GM18520 (cell line): ENCODE data around the gene WDR5.

ENCODE experiments used
- ATAC-seq: cut with Tn5 transposase; IDR thresholded peaks from one replicate; pipeline ENCODE4 v1.9.1; 2021; ENCODE audit not compliant: unreplicated experiment

Gene WDR5

DNA sequence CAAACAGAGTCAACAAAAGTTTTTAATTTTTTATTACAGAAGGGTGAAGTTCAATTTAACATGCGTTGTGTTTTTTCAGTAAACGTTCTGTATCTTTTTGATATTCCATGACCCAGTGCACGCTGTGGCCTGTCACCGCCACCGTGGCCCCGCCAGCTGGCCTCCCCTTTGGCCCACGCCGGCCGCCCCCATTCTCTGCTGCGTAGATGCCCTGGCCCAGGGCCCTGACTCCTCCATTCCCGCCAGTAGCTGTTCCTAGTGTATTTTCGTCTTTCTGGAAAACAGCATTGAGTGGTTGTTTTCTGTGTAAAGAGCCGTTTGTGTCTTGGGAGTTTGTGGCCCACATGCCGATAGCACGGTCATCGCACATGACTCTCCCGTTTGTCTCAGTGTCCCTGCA, 22.4 kb downstream of the WDR5 start:
- no peak for ATAC-seq

DNA sequence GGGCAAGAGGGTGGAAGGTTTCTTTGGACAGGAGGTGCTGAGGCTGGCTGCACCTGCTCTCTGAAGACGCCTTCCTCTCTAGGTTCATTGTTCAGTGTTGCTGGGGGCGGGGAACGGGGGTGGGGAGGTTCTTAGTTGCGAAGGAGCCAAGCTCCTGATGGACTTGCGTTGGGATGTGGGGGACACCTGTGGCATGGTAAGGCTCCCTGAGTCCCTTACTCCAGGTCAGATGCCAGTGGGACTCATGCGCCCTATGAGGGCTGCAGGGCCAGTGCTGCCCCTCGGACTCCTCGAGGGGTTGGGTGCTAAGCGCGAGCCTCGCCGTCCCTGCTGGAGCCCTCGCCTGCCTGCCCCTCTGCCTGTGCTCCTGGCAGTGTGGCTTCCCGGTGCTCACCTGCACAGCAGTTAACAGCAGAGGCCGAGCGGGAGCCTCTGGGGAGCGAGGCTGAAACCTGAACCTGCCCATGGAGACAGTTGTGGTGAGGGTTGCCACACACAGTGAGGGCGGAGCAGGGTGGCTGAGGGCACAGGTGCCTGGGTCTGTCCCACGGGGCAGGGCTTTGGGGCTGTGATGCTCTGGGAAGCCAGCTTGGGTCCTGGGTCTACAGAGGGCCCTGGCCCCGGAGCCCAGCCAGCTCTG, 23.0 kb downstream of the WDR5 start:
- no peak for ATAC-seq

DNA sequence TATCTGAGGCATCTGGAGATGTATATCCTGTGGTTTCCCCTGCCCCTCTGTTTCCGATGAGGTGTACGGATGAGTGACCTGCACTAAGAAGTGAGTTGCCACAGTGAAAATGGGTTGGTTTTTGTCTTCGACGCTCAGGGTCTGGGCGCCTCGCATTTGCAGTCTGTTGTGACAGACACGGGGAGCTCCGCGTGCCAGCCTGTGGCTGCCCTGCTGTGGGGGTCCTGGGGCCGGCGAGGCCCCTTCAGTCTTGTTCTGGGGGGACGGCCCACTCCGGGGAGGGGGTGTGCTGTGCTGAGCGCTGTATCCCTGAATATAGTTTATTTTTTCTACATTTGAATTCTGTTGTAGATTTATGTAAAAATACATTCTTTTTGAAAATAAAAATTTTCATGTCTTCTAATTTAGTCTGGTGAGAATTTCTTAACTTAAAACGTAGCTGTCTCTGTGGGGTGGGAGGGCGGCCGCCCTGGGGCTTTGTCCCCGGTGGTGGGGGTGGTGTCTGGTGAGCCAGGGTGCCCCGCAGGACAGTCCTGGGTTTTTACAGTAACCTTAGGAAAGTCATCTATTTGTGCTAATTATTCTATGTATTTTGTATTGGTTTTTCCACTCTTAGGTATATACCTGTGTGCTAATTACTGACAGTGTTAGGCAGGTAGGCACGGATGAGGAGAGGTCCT, 23.8 kb downstream of the WDR5 start:
- no peak for ATAC-seq

DNA sequence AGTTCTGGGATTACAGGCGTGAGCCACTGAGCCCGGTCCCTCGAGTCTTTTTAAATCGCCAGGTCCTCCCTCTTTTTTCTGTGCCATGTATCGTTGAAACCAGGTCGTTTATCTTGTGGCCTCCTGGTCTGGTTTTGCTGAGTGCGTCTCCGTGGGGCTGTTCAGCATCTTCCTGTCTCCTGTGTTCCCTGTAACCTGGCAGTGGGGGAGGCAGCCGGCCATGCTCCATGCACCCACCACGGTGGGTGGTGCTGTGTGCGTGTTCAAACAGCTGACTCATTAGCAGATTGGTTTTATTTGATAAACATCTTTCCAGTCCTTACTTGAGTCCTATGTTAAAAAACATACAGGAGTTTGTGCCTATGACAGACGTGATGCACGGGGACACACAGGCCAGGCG, 25.8 kb downstream of the WDR5 start:
- ATAC-seq, result no peak

DNA sequence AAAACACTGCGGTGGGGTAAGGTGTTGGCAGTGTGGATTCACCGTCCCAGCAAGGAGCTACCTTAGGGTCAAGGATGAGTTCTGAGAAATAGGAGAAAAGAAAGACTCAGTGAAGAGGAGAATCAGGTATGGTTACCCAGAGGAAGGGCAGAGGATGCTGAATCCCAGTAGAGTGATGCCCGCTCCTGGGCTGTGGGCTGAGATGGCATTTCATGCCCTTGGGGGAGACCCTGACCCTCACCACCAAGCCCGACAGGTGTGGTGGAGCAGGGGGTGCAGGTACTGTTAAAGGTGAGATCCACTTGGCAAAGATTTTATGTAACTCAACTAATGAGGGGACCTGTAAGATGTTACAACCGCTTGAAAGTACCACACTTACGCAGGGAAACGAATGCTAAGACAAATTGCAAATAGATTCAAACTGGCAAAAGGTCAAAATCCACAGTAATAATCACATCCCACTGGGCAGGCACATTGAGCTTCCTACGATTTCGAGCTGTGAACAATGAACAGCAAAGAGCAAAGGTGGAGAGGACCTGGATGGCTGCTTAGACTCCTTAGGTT, 26.4 kb downstream of the WDR5 start:
- no peak for ATAC-seq

DNA sequence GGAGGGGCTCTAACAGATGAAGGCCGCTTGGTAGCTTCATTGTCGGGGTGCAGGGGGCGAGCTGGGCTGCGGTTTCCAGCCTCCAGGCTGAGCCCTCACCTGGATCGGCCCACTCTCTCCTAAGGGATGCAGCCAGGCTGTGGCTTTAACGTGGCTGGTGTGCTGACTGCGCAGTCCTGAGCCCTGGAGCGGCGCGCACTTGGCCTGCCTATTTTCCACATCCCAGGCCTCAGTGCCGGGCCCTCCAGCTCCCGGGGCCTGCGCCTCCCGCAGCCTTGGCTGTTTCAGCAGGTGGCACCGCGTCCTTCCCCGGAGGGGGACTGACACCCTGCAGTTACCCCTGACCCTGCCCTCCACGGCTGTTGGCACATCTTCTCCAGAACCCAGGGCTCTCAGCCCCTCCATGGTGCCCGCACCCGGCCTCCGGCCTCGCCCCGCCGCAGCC, 27.1 kb downstream of the WDR5 start:
- no peak for ATAC-seq

DNA sequence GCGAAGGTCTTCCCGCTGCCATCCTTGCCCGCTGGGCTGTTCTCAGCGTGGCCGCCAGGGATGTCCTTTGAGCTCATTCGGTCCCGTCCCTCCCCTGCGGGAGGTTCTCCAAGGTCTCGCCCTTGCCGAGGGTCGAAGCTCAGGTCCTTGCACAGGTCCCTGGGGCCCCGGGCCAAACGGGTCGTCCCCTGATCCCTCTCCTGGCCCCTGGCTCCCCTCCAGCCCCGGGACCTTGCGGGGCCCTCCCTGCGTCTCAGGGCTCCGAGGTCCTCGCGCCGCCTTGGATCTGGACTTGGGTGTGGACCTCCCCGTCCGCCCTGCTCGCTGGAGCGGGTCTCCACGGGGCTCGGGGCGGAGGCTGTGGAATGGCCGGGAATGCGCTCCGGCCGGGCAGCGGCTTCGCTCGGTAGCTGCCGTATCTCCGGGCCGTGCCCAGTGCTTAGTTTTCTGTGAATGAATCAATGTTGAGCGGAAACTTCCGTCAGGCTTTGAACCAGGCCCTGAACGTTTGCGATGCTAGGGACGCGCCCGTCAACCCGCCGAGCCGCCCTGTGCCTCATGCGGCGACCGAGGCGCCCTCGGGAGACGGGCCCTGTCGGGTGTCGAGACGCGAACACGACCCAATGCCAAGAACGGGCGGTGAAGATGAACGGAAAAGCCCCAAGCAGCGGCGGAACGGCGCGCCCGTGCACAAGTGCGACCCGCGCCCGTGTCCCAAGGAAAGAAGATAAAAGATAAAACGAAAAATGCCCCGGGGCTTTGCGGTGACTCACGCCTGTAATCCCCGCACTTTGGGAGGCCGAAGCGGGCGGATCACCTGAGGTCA, 27.7 kb downstream of the WDR5 start:
- no peak for ATAC-seq

DNA sequence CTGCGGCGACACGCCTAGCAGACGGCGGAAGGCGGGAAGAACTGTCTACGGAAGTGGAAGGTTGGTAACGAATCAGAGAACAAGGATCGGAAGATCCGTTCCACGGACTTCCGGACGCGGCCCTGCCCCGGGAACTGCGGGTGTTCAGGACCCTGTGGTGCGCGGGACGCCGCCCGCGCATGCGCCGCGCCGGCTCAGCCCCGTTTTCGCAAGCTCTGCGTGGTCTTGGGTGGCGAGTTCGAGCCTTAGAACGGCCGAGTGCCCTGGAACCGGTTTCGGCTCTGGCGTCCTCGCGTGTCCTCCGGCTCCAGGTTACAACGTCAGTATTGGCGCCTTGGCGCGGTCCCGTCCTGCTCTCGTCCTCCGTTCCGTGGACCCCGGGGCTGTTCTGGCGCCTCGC, 29.0 kb downstream of the WDR5 start:
- no peak for ATAC-seq

DNA sequence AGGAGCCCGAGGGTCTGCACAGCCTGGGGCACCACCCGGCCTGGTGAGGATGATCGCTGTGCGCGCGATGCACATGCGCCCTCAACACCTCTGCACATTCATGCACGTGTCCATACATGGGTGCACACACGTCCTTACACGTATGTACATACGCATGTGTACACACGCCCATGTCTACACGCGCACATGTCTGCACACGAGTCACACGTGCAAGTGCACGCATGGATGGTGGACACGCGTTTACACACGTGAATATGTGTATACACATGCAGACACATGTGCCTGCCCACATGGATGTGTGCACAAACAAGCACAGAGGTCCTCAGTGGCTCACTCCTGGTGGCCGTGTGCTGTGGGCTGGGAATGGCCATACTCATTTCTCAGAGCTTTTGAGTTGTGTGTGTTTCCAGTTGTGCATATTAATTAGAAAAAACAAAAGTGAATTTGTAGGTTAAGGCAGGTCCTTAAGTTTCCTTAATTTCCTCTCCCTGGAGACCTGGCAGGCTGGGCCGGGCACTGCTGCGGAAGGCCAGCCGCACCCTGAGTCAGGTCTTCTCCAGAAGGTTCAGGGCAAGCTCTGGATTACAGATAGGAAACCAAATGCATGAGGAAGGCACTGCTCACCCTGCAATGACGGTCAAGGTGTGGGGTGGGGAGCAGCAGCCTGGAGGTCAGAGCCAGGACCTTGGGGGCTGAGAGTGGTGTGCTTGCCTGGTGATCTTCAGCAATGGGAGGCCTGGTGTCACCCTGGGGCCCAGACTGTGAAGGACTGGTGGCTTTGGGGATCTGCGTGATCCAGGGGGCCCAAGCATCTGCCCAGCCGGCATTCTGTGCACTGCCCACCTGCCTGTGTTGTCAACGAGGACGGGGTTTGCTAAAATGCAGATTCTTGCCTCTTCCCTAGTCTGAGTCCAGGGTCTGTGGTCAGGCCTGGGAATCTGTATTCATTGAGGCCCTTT, 29.8 kb downstream of the WDR5 start:
- no peak for ATAC-seq

DNA sequence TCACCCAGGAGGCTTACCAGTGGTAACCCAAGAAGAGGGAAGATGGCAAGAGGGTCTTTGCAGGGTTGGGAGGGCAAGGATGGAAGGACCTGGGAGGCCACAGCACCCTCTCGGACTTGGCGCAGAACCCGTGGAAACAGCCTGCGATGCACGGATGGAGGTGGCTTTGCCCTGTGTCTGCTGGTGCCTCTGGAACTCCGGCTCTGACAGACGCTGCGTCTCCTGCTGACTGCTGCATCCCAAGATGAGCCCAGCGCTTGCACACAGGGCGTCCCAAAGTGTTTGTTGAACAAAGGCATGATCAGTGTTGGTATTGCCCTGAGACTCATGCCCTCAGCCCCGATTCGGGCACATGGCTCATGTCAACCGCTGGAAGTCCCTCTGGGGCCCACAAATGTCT, 30.5 kb downstream of the WDR5 start:
- no peak for ATAC-seq

DNA sequence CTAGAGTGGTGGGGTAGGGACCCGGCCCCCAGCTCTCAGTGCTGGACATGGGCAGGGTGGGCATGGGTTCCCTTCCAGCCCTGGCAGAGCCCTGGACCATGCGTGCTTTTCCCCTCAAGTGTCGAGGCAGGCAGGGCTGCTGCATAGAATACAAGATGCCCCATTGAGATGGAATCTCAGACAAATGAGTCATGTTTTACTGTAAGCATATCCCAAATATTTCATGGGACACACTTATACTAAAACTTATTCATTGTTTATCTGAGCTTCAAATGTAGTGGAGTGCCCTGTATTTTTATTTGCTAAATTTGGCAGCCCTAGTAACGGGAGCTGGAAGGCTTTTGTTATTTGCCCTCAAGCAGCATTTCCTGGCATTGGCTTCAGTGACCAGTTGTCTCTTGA, 31.6 kb downstream of the WDR5 start:
- ATAC-seq, result no peak

DNA sequence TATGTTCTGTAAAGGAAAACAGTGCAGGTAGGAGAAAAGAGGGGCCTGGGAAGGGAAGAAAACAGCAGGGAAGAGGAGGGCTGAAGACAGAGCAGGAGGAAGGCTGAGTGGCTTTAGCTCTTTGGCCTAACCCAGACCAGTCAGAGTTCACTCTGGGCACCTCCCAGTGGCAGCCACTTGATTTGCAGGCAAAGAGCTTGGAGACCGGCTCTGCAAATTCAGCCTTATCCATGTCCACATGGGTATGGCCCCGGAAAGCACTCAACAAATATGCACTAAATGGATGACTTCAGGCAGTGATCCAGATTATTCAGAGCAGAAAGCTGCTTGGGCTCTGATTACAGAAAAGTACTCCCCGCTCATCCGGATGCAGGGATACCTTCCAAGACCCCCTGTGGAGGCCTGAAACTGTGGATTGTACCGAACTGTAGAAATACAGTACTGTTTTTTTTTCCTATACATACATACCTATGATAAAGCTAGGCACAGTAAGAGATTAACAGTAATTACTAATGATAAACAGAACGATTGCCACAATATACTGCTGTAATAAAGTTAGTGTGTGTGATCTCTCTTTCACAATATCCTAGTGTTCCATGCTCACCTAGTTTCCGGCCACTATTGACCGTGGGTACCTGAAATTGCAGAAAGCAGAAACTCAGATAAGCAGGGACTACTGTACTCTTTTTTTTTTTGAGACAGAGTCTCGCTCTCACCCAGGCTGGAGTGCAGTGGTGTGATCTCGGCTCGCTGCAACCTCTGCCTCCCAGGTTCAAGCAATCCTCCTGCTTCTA, 33.1 kb downstream of the WDR5 start:
- ATAC-seq, result no peak

DNA sequence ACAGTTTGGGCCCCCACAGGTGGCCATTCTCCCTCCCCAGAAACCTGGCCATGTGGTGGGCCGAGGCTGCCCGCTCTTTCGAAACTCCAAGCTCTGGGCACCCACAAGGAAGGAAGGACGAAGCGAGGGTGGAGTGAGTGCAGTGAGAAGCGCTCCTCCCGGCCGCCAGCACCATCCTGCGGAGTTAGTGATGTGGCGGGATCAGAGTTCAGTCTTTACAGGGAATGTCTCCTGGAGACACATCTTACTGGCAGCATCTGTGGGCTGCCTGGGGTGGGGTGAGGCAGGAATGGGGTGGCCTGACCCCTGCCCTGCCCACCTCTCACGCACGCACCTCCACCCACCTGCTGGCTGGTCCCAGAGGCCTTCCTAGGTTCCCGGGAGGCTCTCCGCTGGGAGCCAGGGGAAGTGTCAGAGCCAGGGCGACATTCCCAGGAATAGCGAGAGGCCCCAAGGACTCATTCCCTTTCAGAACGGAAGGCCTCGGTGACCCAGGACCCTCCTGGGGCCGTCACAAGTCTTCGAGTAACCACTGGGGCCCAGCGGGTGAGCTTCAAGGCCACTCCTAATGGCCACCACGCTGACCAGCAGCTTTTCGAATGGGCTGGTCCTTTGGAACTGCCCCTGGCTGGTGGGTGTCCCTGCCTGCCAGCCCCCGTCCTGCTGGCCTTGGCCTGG, 34.0 kb downstream of the WDR5 start:
- no peak for ATAC-seq

DNA sequence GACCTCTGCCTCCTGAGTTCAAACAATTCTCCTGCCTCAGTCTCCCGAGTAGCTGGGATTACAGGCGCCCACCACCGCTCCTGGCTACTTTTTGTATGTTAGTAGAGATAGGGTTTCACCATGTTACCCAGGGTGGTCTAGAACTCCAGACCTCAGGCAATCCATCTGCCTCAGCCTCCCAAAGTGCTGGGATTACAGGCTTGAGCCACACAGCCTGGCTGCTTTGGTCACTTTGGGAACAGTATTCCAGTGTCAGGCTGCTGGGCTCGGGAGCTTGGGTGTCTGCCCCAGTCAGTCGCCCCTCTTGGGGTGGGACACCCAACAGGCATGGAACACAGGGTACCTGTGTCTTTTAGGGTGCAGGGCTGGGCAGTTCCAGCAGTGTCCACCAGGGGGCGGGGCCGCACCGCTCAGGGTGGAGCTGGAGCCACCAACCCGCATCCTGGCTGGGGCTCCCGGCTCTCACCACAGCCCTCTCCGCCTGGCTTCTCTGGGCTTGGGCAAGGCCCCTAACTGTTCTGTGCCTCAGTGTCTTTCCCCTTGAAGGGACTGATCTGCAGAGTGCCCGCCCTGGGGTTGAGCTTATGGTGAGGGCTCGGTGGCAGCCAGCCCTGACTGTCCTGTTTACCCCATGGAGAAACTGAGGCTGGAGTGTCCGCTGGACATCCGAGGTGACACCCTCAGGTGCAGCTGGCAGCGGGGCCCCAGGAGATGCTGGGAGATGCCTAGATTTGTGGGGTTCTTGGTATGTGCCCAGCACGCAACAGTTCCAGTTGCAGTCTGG, 34.8 kb downstream of the WDR5 start:
- ATAC-seq, result no peak

DNA sequence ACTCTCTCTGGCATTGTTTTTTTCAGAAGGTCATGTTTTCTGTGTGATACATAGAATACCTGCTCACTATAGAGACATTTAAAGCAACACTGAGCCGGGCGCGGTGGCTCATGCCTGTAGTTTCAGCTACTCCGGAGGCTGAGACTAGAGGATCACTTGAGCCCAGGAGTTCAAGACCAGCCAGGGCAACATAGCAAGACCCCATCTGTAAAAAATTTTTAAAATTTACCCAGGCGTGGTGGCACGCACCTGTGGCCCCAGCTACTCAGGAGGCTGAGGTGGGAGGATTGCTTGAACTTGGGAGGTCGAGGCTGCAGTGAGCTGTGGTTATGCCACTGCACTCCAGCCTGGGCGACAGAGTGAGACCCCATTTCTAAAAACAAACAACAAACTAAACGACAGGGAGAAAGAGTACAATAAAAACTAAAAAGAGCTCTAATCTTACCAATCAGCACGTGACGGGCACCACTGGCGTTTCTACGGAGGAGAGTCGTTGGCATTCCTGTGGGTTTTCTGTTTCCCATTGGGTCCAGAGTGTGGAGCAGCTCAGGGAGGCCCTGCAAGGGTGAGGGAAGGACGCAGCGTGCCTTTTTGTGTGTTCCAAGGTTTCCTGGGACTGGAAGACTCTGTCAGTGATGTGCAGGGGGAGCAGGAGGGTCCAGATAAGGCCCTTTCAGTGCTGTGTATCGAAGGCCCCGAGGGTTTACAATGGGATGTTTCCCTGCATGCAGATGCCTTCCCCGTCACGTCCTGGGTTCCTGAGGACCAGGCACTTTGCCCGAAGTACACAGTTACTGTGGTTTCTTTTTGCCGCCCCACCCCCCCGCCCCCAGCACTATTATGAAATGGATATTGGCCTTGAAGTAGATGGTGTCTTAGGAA, 35.7 kb downstream of the WDR5 start:
- no peak for ATAC-seq

DNA sequence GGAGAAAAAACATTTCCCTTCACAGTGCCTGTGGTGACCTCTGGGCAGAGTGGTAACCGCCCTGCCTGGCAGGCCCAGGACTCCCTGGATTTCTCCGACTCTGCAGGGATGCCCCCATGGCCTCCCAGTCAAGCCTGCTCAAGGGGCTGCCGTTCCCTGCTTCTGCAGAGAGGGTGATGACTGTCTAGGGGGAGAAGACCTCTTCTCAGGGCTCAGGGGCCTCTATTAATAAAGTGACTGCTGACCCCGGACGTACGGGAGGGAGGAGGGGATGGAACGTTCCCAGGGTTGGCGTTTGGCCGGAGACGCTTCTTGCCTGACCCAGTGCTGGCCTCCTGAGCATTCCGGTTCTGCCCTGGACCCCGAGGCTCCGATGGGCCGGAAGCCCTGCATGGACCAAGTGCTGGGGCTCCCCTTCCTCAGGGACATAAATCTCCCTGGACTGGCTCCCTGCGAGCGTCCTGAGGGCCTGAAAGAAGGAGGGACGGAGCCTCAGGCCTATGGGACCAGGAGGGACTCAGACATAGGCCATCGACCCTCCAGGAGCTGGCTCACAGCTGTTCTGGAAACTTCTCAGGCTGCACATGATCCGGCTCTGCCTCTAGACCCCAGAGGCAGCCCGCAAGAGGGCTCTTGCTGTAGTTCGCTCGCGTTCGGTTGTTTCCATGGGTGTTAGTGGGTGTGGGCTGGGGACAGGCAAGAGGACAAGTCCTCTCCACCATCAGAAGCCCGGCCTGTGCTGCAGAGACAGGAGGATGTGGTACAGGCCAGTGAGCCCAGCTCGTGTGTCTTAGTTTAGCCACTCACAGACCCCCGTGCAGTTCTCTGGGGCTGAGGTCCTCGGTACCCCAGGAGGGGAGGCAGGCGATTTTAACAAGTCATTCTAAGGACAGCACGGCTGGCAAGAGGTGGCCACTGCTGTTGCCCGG, 36.6 kb downstream of the WDR5 start:
- no peak for ATAC-seq
